GM12801 (cell line): Measurements from ENCODE around the gene PLIN1.

Experiments used
- CTCF ChIP-seq: IDR thresholded peaks from one replicate; pipeline ENCODE4 v1.5.1; 2011; ENCODE audit warnings: control low read depth; ENCODE audit not compliant: insufficient read length; ENCODE audit errors: extremely low read depth

The PLIN1 gene

GRCh38 chr15:89704411-89704810 is 25.2 kb upstream of the PLIN1 start:
- no peak for TF ChIP-seq CTCF

GRCh38 chr15:89695198-89695597 is 16.0 kb upstream of the PLIN1 start:
- TF ChIP-seq CTCF, result no peak

- TF ChIP-seq CTCF, result no peak
These were observed 14.5 kb upstream of the PLIN1 start for GRCh38 chr15:89693696-89694095.

- no peak for TF ChIP-seq CTCF
These were observed 13.9 kb upstream of the PLIN1 start for GRCh38 chr15:89693091-89693490.

GRCh38 chr15:89690276-89691218 is 11.4 kb upstream of the PLIN1 start, which contains the start of the genes PEX11A and WDR93:
Gene PEX11A, minus strand, starts transcription at chr15:89690754. Its CDS starts 122 bp downstream, at chr15:89690632.
Gene WDR93, plus strand, starts transcription at chr15:89690811. Its CDS starts 10,936 bp downstream, at chr15:89701747.
- TF ChIP-seq CTCF, result no peak

GRCh38 chr15:89686522-89686921 is 7.4 kb upstream of the PLIN1 start:
- no peak for TF ChIP-seq CTCF

- TF ChIP-seq CTCF, result no peak
These were observed 6.8 kb upstream of the PLIN1 start for GRCh38 chr15:89685995-89686394.
